Measurements from ENCODE around the gene VWA5B2.

DNA sequence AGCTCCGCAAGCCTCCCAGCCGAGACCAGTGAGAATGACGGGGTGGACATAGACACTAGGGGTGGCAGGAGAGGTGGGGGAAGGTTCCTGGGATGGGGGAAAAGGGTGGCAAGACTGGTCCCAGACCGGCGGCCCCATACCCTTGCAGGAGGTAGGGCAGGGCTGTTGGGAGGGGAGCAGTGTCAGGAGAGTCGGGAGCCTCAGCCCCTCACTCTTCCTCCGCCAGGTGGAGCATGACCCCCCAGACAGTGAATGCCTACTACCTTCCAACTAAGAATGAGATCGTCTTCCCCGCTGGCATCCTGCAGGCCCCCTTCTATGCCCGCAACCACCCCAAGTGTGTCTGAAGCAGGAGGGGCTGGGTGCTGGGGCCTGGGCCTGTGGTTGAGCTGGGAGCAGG is 60.9 kb downstream of the VWA5B2 start:
- no peak for TF ChIP-seq POLR2A (IDR thresholded peaks at IDR 0.05)
- TF ChIP-seq, protein P1, sequence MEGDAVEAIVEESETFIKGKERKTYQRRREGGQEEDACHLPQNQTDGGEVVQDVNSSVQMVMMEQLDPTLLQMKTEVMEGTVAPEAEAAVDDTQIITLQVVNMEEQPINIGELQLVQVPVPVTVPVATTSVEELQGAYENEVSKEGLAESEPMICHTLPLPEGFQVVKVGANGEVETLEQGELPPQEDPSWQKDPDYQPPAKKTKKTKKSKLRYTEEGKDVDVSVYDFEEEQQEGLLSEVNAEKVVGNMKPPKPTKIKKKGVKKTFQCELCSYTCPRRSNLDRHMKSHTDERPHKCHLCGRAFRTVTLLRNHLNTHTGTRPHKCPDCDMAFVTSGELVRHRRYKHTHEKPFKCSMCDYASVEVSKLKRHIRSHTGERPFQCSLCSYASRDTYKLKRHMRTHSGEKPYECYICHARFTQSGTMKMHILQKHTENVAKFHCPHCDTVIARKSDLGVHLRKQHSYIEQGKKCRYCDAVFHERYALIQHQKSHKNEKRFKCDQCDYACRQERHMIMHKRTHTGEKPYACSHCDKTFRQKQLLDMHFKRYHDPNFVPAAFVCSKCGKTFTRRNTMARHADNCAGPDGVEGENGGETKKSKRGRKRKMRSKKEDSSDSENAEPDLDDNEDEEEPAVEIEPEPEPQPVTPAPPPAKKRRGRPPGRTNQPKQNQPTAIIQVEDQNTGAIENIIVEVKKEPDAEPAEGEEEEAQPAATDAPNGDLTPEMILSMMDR (IDR thresholded peaks at IDR 0.05): no peak
